ENCODE measurements around the gene ATG4C. TPM values are rescaled to one million over a fixed set of nuclear protein-coding genes. Genes with fewer than 3 reads are reported as not detected.

Gene ATG4C
- total and polyA plus RNA-seq, 2 of the 4 experiments (the other 2 are of a cell fraction), result 4.7 to 7.2 TPM

DNA sequence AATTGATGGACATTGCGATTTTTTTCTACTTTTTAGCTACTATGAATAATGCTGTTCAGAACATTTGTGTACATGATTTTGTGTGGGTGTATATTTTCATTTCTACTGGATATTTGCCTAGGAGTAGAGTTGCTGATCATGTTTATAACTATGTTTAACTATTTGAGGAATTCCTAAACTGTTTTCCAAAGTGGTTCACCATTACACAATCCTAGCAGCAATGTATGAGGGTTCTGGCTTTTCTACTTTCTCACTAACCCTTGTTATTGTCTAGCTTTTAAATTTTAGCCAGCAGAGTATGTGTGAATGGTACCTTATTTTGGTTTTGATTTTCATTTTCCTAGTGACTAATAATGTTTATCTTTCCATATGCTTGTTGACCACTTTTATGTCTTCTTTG, 86.2 kb downstream of the ATG4C start:
- Histone ChIP-seq H3K18ac (ENCODE audit: low read depth, low read length) (no peak overlapping the region), H3K4me1 (ENCODE audit: control insufficient read depth, insufficient read depth, low read length) (peaks cover 2% of the 10 kb centered on the region), H2BK15ac (ENCODE audit: low read depth, low read length) (no peak overlapping the region), H4K91ac (ENCODE audit: insufficient read depth, low read depth, low read length) (no peak overlapping the region), H4K20me1 (ENCODE audit: insufficient read depth, low read length) (no peaks in the 10 kb centered on the region), H4K5ac (ENCODE audit: low read depth, low read length) (no peak overlapping the region), H3K36me3 (ENCODE audit: control insufficient read depth, insufficient read depth, low read length) (no peaks in the 10 kb centered on the region), H3K4me2 (ENCODE audit: low read depth, low read length) (no peak overlapping the region), H2AK5ac (ENCODE audit: low read depth, low read length) (no peak overlapping the region), H3K9ac (ENCODE audit: low read depth, low read length) (no peak overlapping the region), H3K56ac (ENCODE audit: extremely low read depth, insufficient read depth, low read length) (no peak overlapping the region), H2AK9ac (replicated peaks; ENCODE audit: low read depth, low read length, poor library complexity) (no peak overlapping the region), H2AFZ (replicated peaks; ENCODE audit: low read length, poor library complexity) (no peak overlapping the region), H3K4ac (ENCODE audit: low read depth, low read length) (no peak overlapping the region), H2BK20ac (ENCODE audit: low read depth, low read length) (no peak overlapping the region), H3K23ac (ENCODE audit: low read depth, low read length) (no peak overlapping the region), H3K79me1 (ENCODE audit: low read depth in 1 of 2, low read length in 2 of 2) (no peaks in the 10 kb centered on the region), H3K9me3 (ENCODE audit: control insufficient read depth, insufficient read depth, low read length) (no peaks in the 10 kb centered on the region), H2BK120ac (ENCODE audit: low read depth, low read length) (no peak overlapping the region), H3K27me3 (ENCODE audit: control insufficient read depth, insufficient read depth, low read length) (no peaks in the 10 kb centered on the region), H4K8ac (ENCODE audit: low read depth in 2 of 2, low read length in 2 of 2) (no peak overlapping the region), H3K9me1 (ENCODE audit: insufficient read depth, low read length) (no peaks in the 10 kb centered on the region), H3K14ac (replicated peaks; ENCODE audit: low read depth, low read length) (no peak overlapping the region), H3K27ac (ENCODE audit: insufficient read depth, low read length) (peak overlapping the region; percentile 37; the same call in 1 of the 2 replicates), H3K4me3 (ENCODE audit: insufficient read depth, low read depth, low read length) (no peak overlapping the region), H2BK5ac (ENCODE audit: low read depth, low read length, poor library complexity, severe bottlenecking) (peak overlapping the region; percentile 46)
- peak; percentile 80 for TF ChIP-seq CEBPB (IDR thresholded peaks at IDR 0.05; ENCODE audit: low read depth, low read length)
- TF ChIP-seq, protein P1, sequence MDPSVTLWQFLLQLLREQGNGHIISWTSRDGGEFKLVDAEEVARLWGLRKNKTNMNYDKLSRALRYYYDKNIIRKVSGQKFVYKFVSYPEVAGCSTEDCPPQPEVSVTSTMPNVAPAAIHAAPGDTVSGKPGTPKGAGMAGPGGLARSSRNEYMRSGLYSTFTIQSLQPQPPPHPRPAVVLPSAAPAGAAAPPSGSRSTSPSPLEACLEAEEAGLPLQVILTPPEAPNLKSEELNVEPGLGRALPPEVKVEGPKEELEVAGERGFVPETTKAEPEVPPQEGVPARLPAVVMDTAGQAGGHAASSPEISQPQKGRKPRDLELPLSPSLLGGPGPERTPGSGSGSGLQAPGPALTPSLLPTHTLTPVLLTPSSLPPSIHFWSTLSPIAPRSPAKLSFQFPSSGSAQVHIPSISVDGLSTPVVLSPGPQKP (IDR thresholded peaks at IDR 0.05; ENCODE audit: borderline replicate concordance, low read depth, low read length), result no peak
- ATAC-seq (ENCODE audit: low read depth) (peak; percentile 90), DNase-seq (peak; percentile 79)
- dilution Hi-C loops (cut with HindIII; ENCODE audit: low sequenced_read_pairs, unreplicated experiment) (no loop called here), in situ Hi-C loops (cut with MboI; ENCODE audit: low sequenced_read_pairs) (no loop called here), intact Hi-C loops (cut with micrococcal nuclease) (no loop called here)
- WGBS, 2 experiments (ENCODE audit: extremely low coverage in 2 of 2, insufficient read length in 1 of 2), result no CpG with 5 or more reads among the region's 1 CpG
- no TSS peak for BruUV-seq (replicated peaks)
- POLR2A ChIA-PET (ENCODE audit: unreplicated experiment), result no interaction called here
- CTCF ChIA-PET, result no interaction called here

All from IMR-90 (cell line).